GM12874 (cell line): ENCODE results near the gene ACOX1.

Source experiments
- TF ChIP-seq, protein P1 (sequence below): IDR thresholded peaks from 2 replicates; pipeline ENCODE4 v1.5.1; 2011; ENCODE audit warnings: low read depth, mild to moderate bottlenecking, control low read depth, low read length, moderate library complexity; ENCODE audit not compliant: insufficient read depth

The ACOX1 gene

DNA sequence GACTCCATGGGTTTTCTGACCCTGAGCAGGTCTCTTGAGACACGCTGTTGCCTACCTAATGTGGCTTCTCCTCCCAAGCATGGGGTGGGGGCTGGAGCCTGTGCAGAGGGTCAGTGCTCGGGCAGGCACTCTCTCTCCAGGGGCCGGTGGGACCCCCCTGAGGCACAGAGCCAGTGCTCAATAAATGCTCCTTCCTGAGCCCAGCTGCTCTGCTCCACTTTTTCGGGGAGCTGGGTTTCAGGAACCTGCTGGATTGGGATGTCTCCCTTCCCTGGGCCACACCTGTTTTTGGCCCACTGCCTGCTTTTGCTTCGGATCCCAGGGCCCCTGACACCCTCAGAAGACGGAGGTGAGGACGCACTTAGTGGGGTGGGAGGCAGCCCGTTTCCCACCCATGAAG is 80.9 kb downstream of the ACOX1 start:
- TF ChIP-seq, protein P1, sequence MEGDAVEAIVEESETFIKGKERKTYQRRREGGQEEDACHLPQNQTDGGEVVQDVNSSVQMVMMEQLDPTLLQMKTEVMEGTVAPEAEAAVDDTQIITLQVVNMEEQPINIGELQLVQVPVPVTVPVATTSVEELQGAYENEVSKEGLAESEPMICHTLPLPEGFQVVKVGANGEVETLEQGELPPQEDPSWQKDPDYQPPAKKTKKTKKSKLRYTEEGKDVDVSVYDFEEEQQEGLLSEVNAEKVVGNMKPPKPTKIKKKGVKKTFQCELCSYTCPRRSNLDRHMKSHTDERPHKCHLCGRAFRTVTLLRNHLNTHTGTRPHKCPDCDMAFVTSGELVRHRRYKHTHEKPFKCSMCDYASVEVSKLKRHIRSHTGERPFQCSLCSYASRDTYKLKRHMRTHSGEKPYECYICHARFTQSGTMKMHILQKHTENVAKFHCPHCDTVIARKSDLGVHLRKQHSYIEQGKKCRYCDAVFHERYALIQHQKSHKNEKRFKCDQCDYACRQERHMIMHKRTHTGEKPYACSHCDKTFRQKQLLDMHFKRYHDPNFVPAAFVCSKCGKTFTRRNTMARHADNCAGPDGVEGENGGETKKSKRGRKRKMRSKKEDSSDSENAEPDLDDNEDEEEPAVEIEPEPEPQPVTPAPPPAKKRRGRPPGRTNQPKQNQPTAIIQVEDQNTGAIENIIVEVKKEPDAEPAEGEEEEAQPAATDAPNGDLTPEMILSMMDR = no peak

DNA sequence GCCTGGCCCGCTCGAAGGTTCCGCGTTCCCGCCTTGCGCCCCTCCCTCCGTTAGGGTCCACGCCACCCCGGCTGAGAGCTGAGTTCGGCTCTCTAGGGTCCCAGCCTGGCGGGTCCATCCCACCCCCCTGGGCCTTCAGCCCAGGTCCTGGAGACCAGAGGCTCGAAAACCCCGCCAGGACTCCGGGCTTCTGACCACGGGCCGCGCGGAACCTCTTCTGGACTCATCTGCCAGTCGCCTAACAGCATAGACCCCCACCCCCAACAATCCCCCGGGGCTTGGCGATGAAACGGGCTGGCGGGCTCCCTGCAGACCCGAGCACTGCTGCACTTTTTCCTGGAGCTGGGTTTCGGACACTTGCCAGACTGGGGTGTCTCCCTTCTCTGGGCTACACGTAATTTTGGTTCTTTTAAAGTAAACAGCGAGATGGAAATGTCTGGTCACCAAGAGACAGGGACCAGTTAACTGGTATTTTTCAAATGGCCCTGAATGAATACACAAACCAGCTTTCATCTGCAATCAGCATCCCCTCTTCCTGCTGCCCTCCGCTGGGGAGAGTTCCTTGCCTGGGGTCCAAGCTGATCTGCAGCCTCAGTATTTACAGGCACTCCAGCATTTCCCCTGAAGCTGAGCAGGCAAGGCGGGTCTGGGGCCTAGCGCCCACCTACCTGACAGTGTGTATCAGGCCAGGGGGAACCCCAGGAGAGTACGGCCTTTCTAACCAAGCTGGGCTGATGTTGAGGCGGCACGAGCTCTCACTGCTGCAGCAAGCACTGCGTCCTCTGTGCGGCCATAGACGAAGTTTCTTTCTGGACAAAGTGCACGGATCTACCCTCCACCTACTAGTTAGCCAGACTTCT is 81.6 kb downstream of the ACOX1 start:
- TF ChIP-seq, protein P1 = no peak

DNA sequence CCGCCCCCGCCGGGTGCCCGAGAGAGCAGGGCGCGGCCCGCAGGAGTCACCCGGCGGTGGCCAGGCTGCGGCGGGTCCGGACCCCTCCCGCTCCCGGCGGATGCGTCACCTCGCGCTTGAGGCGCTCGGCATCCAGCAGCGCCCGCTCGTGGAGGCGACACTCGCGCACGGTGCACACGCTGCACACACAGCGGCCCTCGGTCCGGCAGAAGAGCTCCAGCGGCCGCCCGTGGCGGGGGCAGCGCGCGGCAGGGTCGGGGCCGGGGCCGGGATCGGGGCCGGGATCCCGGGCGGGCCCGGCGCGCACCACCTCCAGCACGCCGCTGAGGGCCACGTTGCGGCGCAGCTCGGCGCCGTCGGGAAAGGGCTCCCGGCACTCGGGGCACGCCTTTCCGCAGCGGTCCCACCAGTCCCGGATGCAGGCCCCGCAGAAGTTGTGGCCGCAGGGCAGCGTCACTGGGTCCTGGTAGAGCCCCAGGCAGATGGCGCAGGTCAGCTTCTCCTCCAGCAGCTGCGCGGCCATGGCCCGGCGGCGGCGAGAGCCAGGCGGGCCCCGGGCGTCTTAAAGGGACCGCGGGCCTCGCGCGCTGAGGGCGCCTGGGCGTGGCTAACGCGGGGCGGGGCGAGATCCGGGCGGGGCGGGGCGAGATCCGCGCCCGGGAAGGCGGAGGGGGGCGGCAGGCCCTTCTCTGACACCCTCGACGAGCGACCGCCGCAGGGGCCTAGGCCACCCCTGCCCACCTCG is 82.4 kb downstream of the ACOX1 start, which contains the start of gene TRIM65:
Gene TRIM65, minus strand, starts transcription at position 537 of the 745 bp plus-strand sequence. Its CDS starts 14 bp downstream, at position 523.
- TF ChIP-seq, protein P1 = peak; percentile 52

DNA sequence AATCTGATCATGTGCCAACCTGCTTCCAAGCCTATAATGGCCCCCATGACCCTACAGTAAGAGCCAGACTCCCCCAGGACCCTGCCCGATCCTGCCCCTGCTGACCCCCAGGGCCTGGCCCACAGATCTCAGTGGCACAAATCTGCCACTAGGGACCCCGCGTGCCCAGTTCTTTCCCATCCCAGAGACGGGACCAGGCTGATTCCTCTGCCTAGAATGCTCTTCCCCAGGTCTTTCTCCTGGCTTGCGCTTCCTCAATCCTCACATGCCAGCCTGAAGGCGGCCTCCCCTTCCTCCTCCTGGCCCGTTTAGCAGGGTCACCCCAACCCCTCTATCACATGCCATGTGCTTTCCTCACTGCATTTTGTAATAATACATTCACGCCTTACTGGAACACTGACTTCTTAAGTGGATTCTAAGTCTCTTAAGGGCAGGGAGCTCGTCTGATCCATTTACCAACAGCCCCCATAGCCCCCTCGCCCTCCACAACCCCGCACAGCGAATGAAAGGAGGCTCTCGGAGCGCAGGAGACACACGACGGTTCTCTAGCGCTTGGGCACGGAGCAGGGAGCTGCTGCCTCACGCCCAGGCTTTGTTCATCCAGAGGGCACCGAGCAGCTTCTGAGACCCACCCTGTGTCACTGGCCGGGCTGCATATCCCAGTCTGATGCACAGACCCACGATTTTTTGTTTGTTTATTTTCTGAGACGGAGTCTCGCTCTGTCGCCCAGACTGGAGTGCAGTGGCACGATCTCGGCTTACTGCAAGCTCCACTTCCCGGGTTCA is 83.4 kb downstream of the ACOX1 start:
- TF ChIP-seq, protein P1 = peak; percentile 51

DNA sequence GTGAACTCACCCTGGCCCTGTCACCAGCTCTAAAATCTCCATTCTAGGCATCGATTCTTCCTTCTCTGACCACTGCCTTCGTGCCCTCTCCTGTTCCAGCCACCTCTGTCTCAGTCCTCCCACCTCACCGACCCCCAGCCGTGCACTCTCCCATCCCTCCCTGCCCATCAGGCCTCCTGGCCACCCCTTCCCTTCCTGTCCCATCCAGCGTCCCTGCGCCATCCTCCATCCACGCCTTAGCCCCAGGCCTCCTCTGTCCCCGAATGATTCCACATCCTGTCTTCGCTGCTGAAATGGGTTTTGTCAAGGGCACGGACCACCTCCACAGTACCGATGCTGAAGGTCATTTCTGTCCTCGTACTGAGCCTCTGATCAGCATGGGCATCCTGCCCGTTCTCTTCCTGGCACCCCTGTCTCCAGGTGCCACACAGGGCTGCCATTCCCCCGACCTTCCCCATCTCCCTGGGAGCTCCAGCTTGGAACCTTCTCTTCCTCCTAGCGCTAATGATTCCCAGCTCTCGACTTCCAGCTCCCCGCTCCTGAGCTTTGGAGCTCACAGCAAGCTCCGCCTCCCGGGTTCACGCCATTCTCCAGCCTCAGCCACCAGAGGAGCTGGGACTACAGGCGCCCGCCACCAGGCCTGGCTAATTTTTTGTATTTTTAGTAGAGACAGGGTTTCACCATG is 84.8 kb downstream of the ACOX1 start:
- TF ChIP-seq, protein P1 = no peak

DNA sequence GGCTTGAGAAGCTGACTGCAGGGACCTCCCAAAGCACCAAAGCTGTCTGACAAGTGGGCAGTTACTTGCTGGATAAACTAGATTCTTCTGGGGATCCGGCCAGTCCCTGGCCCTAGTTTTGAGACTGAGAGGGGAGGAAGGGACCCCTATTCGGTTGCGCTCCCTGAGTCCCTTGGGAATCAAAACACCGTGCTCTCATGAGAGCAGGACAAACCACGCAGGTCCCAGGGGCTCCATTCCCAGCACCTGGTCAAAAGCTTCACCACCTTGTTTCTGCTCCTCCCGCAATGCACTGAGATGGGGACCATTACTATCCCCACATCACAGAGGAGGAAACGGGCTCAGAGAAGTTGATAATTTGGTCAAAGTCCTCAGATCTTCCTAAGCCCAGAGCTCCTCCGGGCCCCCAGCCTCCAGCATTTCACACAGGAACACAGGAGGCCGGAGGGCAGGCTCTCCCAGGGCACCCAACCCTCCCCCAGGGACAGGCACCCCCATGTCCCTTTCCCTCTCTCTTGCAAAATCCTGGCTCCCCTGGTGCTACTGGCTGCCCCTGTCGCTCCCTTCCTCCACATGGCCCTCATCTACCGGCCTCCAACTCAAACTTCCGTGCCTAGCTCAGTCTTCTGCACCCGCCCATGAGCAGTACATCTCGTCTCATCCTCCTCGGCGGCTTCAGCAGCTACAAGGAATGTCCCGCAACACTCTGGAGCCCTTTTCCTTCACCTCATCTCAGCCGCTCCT is 85.5 kb downstream of the ACOX1 start:
- TF ChIP-seq, protein P1 = no peak
